Measurements from ENCODE around the gene ELAVL2. TPM values are rescaled to one million over a fixed set of nuclear protein-coding genes. Genes with fewer than 3 reads are reported as not detected.

Gene ELAVL2
- total and polyA plus RNA-seq, 2 donors (not counting 3 experiments of a cell fraction or from before 2014, with no cell fraction given): 0.06 to 0.20 TPM

DNA sequence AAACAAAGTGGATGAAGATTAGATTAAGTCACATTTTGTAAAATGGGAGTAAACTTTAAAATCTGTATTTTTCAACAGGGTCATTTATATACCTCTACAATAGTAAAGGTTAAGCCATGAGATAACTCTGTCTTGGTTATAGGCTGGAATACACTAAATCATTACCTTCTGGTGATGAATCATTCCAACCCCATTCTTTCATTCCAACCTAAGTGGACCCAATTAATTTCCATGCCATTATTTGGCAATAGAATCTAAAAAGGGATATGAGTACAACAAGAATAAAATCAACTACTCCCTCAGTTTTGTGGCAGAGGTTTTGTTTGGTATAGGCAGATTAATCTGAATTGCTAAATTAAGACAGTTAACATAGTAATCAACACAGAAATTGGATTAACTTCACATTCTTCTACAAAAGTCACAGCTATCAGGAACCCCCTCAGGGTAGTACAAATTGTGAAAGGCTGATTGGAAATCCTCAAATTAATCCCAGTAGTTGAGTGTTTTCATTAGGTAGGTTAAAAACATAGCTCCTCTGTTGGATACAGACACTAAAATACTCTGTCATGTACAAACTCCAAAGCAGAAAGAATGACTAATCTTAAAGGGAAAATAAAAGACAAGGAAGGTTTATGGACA is 54.2 kb downstream of the ELAVL2 start:
- H3K9me3 ChIP-seq (replicated peaks; ENCODE audit: control insufficient read depth, insufficient read depth, low read length): no peaks in the 10 kb centered on the region
- H2AFZ ChIP-seq (ENCODE audit: low read depth, low read length): no peak overlapping the region
- H3K27ac ChIP-seq (ENCODE audit: insufficient read depth, low read depth, low read length): no peak overlapping the region
- no peak for TF ChIP-seq JUN (IDR thresholded peaks at IDR 0.05; ENCODE audit: borderline replicate concordance, insufficient read depth, insufficient read length, low read depth)
- TF ChIP-seq GATA2 (IDR thresholded peaks at IDR 0.05; ENCODE audit: insufficient read depth, insufficient read length, low read depth, low read length): no peak
- no peak for TF ChIP-seq EZH2 (IDR thresholded peaks at IDR 0.05; ENCODE audit: borderline replicate concordance, low read depth, low read length, severe bottlenecking)
- no peak for TF ChIP-seq MYC (IDR thresholded peaks at IDR 0.05; ENCODE audit: low read depth, low read length)
- TF ChIP-seq FOS (IDR thresholded peaks at IDR 0.05; ENCODE audit: borderline replicate concordance, insufficient read depth, low read length): no peak
- no peak for TF ChIP-seq MAX (IDR thresholded peaks at IDR 0.05; ENCODE audit: insufficient read depth, insufficient read length)
- no peak for TF ChIP-seq POLR2AphosphoS5 (IDR thresholded peaks at IDR 0.05; ENCODE audit: insufficient read depth, low read depth, low read length)
- no peaks in the 10 kb centered on the region for H3K9me1 ChIP-seq (replicated peaks; ENCODE audit: control insufficient read depth, extremely low read depth, insufficient read depth, low read length)
- ChIA-PET POLR2A (no interaction called here), CTCF (interaction anchor here (0.6 to 0.7 kb wide), 2 partner anchors 1302 to 1303 kb away, joined by 3 read pairs; no protein-coding TSS in a partner anchor)
- no TSS peak for BruUV-seq (replicated peaks)
- dilution Hi-C loops (cut with MboI; ENCODE audit: extremely low pct_ligation_motif_present, low sequenced_read_pairs): no loop called here
- FAIRE-seq: no peak
- no peak for DNase-seq (ENCODE audit: low read depth, low spot score)
- no peaks in the 10 kb centered on the region for H3K36me3 ChIP-seq (ENCODE audit: control insufficient read depth in 2 of 2, extremely low read depth in 1 of 2, insufficient read depth in 2 of 2, low read length in 2 of 2)
- H3K4me2 ChIP-seq (ENCODE audit: insufficient read depth, low read length): no peak overlapping the region
- intact Hi-C loops (cut with micrococcal nuclease): no loop called here
- H3K4me1 ChIP-seq (ENCODE audit: control insufficient read depth, extremely low read depth, insufficient read depth, low read length): no peaks in the 10 kb centered on the region
- H3K4me3 ChIP-seq (replicated peaks in 1 of 3; ENCODE audit: insufficient read depth in 1 of 3, low read depth in 1 of 3, low read length in 3 of 3): no peak overlapping the region
- H3K79me2 ChIP-seq (ENCODE audit: control insufficient read depth, insufficient read depth, low read length): no peaks in the 10 kb centered on the region
- no peaks in the 10 kb centered on the region for H4K20me1 ChIP-seq (replicated peaks; ENCODE audit: control insufficient read depth, extremely low read depth, insufficient read depth, low read length)
- H3K9ac ChIP-seq (replicated peaks; ENCODE audit: extremely low read depth, insufficient read depth, low read length): no peak overlapping the region
- no peaks in the 10 kb centered on the region for H3K27me3 ChIP-seq (ENCODE audit: control insufficient read depth in 2 of 2, insufficient read depth in 2 of 2, low read length in 2 of 2)

Measured in endothelial cell of umbilical vein (primary cell).